ENCODE measurements around the gene BRAP.
"Not testable (repeated sequence)": the region's sequence is repeated elsewhere in the genome, so short reads cannot be mapped to it uniquely, and the experiment has no call there.

BRAP gene

GRCh38 chr12:111672822-111673381 lies 12.9 kb downstream of the BRAP start:
- no peak for DNase-seq

- DNase-seq: no peak
Observed at GRCh38 chr12:111664961-111665865, 20.5 kb downstream of the BRAP start.

DNA sequence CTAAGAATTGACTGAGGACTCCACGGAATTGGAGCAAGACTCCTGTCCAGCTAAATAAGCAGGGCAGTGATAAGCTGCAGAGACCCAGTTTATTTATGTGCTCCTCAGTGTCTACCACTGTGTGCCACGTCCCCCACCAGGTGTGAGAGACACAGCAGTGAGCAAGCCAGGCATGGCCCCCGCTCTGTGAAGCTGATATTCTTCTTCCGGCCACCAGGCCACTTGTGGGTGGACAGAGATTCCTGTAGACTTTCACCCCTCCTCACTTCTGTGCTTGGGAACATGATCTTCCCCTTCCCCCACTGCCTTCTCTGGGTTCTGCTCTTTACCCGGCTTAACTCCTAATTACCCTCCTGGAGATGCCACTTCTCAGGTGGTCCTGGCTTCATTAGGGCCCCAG lies 21.3 kb downstream of the BRAP start:
- no peak for DNase-seq

GRCh38 chr12:111656016-111656415 lies 29.7 kb downstream of the BRAP start:
- DNase-seq: no peak

DNA sequence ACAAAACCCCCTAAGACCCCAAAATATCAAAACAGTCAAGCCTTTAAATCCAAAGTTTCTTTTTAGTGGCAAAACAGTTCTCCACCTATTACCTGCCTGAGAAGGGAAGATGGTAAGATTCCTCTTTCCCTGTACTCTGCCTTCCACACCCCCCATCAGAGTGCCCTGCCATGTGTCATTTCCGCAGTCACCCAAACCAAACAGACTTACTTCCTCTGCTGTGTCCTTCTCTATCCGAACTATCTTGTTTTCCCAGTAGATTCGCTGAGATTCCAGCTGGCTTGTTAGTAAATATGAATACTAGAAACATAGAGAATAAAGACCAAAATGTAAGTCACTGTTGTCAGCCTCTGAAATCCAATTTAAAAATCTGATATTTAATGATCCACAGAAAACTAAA lies 30.4 kb downstream of the BRAP start:
- DNase-seq: no peak

- no peak for DNase-seq
Observed at GRCh38 chr12:111653596-111653995, 32.2 kb downstream of the BRAP start.

GRCh38 chr12:111652530-111652929 lies 33.2 kb downstream of the BRAP start:
- DNase-seq: not testable (repeated sequence)

GRCh38 chr12:111650912-111651311 lies 34.8 kb downstream of the BRAP start:
- no peak for DNase-seq

GRCh38 chr12:111645433-111645832 lies 40.3 kb downstream of the BRAP start:
- no peak for DNase-seq

DNA sequence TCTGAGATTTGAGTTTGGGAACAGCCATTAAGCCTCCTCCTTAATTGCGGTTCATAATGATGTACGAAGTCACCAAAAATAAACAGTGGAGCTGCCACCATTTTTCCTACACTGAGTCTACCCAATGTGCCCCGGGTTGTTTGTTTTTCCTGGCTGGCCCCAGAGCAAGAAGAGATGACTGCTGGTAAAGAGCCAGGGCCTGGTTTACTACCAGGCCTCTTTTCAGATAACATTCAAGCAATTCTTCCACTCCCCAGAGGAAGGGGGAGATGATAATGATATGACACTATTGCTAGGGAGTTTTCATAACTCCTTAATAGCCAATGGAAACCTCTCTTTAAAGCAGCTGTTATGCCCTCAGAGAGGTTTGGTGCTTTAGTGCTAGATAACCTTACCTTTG lies 42.3 kb downstream of the BRAP start:
- DNase-seq: no peak

DNA sequence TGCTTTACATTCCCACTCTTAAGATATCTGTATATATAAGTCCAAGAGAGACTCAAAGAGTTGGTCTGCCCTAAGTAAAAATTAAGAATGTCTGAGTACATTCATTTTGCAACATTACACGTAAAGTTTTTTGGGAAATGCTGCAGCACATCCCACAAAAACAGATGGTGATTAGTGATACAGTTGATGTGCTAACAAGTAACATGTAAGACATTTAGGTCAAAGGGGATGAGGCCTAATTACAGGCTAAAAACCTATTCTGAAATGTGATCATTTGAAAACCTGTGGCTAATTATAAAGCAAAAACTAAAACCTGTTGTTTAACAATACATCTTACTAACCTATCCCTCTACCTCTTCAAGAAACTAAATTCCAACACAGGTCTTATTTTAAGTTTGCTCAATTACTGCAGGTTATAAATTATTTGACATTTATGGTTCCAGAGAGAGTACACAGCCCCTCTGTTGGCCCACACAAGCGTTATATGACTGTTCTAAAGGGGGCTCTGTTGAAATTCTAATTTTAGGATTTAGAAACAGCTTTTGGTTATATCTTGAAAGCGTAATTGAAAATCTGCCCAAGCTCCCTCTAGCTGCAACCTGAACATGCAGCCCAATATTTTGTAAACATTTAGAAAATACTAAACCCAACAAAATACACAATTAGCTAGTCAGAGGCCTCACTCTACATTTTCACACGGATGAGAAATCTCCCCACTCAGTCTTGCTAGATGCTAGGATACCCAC lies 42.9 kb downstream of the BRAP start:
- DNase-seq: no peak

GRCh38 chr12:111640506-111640905 lies 45.2 kb downstream of the BRAP start:
- DNase-seq: no peak

DNA sequence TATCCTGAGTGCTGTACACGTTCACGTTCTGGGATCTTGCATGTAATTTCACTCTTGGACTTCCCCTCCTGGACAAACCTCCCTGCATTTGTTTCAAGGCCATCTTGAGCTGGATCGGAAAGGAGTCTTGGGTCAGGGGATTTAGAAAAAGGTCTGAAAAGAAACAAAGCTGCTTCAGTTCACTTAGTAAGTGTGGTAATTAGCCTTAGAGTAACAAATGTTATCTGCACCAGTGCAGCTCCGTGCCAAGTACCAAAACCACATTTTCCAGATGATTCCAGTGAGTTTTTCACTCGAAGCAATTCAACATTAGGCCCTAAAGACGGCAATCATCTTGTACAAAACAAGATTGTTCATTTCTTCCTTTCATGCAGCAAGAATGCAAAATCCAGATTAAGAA lies 47.2 kb downstream of the BRAP start:
- DNase-seq: no peak

DNA sequence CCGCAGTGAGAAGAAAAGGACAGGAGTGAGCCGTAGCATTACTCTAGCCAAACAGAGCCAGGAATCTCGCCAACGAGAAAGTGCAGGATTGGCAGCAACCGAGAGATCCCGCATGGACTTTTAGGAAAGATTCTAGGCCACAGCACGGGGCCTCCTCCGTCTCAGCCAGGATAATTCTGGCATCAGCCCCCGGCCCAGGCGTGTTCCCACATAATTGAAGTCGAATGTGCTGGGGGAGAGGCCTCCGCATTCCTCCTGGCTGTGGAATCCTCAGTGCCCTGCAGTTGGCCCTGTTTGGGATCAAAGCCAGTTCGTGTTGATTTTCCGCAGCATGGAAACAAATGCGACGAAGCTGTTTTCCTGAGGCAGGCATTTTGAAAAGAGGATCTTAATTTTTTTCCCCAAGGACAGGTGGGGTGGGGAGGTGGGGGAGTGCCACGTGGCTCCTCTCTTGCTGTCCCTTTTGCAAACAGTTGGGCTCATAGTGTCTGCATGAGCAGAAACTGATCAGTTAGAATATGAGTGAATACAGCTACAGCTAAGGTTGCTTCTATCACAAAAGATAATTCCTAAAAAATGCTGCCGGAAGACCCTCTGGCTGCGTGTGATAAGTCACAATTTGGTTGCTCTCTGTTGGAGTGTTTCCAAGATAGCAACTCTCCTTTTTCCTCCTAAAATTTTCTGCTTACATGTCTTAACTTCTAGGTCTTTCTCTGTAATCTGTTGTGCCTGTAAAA lies 49.4 kb downstream of the BRAP start:
- no peak for DNase-seq

DNA sequence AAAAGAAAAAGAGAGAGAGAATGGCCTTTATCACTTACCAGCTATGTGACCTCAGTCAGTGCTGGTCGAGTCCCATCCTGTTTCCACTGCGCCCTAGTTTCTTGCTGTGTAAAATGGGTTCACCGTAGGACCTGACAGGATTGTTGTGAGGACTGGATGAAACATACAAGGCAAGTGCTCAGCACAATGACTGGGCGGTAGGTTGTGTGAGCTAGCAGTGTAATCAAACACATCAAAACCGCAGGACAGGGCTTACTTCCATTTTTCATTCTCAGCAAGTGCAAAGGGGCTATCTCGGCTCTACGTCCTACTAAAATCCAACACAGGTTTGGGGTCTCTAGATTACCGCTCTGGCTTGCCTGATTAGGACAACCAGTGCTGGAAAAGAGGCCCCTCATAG lies 50.2 kb downstream of the BRAP start:
- DNase-seq: no peak

DNA sequence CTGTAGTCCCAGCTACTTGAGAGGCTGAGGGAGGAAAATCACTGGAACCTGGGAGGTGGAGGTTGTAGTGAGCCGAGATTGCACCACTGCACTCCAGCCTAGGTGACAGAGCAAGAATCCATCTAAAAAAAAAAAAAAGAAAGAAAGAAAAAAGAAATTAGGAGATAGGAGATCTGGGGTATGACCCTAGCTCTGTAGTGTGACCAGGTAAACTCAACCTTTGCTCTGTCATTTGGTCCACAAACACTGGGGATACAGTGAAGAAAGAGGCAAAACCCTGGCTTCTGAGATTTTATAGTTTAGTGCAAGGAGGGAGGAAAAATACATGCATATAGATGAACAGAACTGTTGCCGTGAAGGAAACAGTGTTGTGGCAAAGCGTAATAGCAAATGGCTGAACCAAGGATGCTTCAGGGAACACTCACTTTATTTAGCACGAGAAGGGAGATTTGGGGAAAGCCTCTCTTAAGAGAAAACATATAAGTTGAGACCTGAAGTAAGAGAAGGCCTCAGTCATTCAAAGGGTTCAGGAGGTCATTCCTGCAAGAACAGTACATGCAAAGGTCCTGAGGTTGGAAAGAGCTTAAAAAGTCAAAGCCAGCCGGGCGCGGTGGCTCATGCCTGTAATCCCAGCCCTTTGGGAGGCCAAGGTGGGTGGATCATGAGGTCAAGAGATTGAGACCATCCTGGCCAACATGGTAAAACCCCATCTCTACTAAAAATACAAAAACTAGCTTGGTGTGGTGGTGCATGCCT lies 57.1 kb downstream of the BRAP start:
- no peak for DNase-seq

DNA sequence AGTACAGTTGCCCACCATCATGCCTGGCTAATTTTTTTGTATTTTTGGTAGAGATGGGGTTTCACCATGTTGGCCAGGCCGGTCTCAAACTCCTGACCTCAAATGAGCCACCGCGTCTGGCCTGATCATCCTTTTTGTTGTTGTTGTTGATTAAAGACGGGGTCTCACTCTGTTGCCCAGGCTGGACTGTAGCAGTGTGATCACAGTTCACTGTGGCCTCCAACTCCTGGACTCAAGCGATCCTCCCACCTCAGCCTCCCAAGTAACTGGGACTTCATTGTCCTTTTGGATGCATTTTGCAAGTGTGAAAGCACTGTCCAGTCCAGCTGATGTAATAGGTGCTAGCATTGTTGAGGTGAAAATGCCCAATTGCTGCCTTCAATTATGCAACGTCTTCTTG lies 59.5 kb downstream of the BRAP start:
- DNase-seq: no peak

DNA sequence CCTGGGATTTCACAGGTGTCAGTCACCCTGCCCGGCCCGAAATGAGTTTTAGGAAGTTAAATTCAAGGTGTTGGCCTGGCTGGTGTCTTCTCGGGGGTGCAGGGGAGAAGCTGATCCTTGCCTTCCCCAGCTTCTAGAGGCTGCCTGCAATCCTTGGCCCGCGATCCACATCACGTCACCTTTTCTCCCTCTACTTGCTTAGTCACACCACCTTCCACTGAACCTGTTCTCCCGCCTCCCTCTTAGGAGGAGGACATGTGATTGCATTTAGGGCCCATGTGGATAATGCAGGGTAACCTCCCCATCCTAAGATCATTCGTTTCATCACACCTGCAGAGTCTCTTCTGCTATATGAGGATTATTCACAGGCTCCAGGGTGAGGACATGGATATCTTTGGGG lies 61.2 kb downstream of the BRAP start:
- no peak for DNase-seq

GRCh38 chr12:111617841-111618240 lies 67.9 kb downstream of the BRAP start:
- DNase-seq: not testable (repeated sequence)

GRCh38 chr12:111616177-111616623 lies 69.6 kb downstream of the BRAP start:
- DNase-seq: no peak

- DNase-seq: no peak
Observed at GRCh38 chr12:111607239-111607638, 78.5 kb downstream of the BRAP start.

- DNase-seq: no peak
Observed at GRCh38 chr12:111606767-111607230, 79.0 kb downstream of the BRAP start.

Data from T1000 (cell line).